ENCODE results near the gene CCDC3.

Gene CCDC3

GRCh38 chr10:13000431-13000830 lies 1.1 kb downstream of the CCDC3 start:
- no peak for DNase-seq (ENCODE audit: low spot score)

DNA sequence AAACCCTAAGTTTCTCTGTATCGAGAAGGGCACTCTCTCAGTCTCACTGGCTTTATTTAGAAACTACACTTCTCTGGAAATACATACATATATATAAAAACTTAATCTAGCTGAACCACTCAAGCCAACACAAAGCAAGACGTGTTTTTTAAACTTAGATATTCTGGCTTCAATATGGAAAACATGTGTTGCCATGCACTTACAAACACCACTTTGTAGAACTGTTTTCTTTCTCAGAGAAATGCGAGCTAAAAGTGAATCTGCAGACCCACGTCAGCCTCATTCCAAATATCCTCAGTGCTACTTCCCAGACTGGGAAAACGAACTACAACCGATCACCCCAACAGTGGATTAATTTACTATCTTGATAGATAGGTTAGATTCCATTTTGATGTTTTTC lies 1.7 kb downstream of the CCDC3 start:
- no peak for DNase-seq (ENCODE audit: low spot score)

DNA sequence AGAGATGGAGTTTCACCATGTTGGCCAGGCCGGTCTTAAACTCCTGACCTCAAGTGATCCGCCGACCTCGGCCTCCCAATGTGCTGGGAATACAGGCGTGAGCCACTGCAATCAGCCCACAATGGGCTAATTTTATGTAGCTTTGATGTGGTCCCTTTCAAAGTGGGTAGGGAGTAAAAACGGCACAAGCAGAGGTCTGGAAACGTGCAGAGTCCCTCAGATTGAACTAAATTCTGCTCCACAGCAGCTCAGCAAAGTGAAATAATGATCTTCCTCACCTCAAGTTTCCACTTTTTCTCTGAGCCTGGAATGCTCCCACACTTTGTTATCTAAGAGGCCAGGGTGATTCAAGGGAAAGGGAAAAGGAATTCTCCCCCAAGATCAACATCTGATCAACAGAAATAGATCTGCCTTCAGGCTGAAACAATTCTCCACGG lies 6.1 kb downstream of the CCDC3 start:
- DNase-seq (ENCODE audit: low spot score), result no peak

DNA sequence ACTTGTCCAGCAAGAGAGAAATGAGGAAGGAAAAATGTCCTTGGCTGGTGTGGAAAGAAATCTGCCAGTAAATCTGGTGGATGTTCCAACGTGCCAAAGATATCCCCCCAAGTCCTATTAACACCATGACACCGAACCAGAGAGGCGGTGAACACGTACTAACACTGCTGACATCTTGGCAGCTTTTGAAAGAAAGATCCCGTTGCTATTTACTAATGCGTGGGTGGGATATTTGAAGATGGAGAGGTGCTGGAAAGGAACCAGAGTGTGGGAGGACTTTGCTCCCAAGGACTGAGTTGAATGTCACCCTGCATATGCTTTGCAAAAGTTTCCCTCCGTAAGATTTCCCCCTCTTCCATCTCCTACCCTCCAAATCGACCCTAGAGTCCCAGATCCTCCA lies 7.9 kb downstream of the CCDC3 start:
- DNase-seq (ENCODE audit: low spot score), result no peak

DNA sequence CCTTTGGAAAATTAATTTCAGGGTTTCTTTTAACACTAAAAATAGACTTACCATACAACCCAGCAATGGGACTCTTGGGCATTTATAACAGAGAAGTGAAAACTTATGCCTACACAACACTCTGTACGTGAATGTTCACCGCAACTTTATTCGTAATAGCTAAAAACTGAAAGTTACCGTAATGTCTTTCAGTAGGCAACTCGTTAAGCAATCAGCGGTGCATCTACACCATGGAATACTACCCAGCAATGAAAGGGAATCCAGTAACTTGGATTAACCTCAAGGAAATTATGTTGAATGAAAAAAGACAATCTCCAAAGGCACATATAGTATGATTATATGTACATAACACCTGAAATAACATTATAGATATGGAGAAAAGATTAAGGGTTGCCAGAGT lies 16.2 kb downstream of the CCDC3 start:
- no peak for DNase-seq (ENCODE audit: low spot score)

DNA sequence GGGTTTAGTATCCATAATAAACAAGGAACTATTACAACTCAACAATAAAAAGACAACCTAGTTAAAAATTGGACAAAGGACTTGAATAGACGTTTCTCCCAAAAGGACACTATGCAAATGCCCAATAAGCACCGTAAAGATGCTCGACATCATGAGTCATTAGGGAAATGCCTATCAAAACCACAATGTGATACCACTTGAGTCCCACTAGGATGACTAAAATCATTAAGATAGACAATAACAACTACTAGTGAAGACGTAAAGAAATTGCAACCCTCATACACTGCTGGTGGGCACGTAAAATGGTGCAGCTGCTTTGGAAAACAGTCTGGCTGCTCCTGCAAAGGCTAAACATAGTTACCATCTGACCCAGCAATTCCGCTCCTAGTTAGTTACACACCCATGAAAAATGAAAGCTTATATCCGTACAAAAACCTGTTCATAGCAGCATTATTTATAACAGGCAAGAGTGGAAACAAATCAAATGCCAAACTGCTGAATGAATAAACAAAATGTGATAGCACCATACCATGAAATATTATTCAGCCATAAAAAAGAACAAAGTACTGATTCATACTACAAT lies 17.3 kb downstream of the CCDC3 start:
- peak; percentile 6 for DNase-seq (ENCODE audit: low spot score)

DNA sequence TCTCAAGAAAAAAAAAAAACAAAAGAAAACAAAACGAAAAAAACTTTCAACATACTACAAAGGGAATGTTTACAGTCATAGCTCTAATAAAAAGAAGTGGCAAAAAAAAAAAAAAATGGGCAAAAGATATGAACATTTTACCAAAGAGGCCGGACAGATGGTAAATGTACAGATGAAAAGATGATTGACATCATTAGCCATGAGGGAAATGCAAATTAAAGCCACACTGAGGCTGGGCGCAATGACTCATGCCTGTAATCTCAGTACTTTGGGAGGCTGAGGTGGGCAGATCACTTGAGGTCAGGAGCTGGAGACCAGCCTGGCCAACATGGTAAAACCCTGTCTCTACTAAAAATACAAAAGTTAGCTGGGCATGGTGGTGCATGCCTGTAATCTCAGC lies 17.9 kb downstream of the CCDC3 start:
- peak; percentile 3 for DNase-seq (ENCODE audit: low spot score)

GRCh38 chr10:12981570-12981969 lies 19.9 kb downstream of the CCDC3 start:
- peak; percentile 45 for DNase-seq (ENCODE audit: low spot score)

DNA sequence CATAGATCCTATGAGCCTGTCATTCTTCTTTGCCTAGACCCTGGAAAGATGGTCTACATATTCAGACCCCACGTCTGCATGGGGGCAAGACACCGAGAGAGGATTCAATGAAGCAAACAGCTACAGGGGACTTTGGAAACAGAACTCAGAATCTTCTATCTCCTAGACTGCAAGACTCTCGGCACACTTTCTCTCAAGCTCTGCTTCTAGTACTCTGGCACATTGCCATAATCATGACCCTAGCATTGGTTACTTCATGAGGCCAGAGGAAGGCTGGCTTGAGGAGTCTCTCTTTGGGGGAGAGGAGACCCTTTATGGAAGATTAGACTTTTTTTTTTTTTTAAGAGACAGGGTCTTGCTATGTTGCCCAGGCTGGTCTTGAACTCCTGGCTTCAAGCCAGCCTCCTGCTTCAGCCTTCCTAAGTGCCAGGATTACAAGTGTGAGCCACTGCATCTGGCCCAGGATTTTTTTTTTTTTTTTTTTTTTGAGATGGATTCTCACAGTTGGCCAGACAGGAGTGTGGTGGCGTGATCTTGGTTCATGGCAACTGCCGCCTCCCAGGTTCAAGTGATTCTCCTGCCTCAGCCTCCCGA lies 20.7 kb downstream of the CCDC3 start:
- DNase-seq (ENCODE audit: low spot score), result peak; percentile 41

GRCh38 chr10:12980102-12980661 lies 21.3 kb downstream of the CCDC3 start:
- DNase-seq (ENCODE audit: low spot score), result peak; percentile 44

DNA sequence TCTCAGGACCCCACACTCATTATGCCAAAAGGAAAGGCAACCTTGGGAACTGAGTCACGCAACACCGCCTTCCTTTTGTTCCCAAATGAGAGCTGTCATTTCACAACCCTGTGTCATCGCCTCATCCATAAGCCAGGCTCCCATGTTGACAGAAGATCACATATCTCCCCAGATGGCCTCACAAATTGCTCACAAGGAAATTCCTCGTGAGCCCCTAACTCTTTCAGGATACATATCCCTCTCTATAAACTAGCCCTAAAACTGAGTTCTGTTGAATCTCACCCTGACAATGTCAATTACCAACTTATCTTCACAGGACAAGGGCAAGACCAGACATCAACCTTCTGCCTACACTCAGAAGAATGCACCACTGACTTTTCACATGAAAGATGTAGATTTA lies 22.6 kb downstream of the CCDC3 start:
- no peak for DNase-seq (ENCODE audit: low spot score)

GRCh38 chr10:12975906-12976305 lies 25.6 kb downstream of the CCDC3 start:
- peak; percentile 61 for DNase-seq (ENCODE audit: low spot score)

DNA sequence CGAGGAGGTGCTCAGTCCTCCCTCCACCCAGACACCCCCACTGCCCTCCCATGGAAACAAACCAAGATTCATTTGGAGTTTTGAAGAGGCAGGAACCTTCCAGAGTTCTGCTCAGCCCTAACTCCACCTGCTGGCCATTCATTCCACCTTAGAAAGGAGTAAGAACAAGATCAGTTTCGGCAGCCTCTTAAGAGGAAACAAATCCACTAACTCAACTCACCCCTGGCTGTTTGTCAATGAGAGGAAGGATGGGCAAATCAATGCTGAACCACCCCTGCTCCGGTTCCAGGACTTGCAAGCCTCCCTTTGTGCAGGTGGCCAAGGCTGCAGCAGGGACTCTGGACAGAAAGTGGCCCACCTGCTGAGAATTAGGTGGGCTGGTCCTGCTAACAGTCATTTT lies 26.2 kb downstream of the CCDC3 start:
- DNase-seq (ENCODE audit: low spot score), result peak; percentile 52

DNA sequence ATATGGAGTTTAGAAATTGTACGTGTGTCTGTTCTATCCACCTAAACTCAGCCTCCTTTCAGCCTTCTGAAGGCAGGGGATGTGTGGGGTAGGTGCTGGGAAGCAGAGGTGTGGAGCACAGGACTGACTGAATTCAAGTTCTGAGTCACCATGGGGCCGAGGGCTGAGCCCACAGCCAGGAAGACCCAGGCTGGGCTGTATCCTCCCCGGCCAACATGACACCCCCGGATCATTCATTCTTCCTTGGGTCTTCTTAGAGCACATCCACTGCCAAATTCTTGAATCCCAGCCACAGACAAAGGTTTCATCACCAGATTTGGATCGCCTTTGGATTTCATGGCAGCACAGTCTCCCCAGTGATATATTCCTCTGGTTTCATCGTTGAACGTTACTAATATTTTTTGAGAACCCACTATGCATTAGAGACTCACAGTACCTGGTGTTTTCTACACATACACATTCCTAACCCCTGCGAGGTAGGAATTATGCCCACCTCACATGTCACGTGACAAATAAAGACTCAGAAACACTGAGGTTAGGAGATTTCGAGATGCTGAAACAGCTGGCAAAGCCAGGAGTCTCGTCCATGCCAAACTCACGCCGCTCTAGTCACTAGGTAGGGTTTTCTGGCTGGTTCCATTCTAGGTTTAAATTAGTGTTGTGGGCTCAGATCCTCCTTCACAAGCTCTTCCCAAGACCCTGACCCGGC lies 26.9 kb downstream of the CCDC3 start:
- DNase-seq (ENCODE audit: low spot score), result peak; percentile 51

- DNase-seq (ENCODE audit: low spot score), result peak; percentile 63
Measured at GRCh38 chr10:12974078-12974477, 27.4 kb downstream of the CCDC3 start.

GRCh38 chr10:12973149-12973718 lies 28.3 kb downstream of the CCDC3 start:
- DNase-seq (ENCODE audit: low spot score), result peak; percentile 31

GRCh38 chr10:12972146-12972545 lies 29.4 kb downstream of the CCDC3 start:
- DNase-seq (ENCODE audit: low spot score), result peak; percentile 23

DNA sequence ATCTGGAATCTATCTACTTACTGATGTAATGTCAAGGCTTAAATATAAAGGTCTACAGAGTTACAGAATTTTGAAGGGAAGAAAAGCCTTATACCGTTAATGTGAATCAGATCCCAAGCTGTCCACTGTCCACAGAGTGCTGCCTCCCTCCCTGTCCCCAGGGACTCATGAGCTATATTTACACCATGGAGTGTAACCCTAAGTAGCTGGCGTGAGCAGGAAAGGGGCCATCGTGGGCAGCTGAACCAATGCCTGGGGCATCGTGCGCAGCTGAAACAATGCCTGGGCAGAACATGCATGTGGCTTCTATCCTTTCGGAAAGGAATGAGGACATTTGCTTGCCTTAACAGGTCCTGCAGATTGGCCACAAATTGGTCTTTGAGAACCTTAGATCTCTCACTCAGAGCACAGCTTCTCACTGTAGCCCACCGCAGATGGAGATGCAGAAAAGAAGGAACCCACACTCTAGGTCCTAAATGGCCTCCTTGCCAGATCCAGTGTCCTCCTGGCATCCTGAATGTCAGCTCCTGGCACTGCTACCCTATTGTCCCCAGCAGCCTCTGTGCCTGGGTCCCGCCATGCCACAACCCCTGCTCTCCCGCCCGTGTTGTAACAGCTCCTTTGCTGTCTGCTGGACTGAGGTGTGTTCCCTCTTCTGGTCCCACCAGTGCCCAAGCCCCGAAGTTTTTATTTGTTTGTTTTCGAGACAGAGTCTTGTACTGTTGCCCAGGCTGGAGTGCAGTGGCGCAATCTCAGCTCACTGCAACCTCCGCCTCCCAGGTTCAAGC lies 30.3 kb downstream of the CCDC3 start:
- peak; percentile 41 for DNase-seq (ENCODE audit: low spot score)

GRCh38 chr10:12969951-12970350 lies 31.6 kb downstream of the CCDC3 start:
- no peak for DNase-seq (ENCODE audit: low spot score)

GRCh38 chr10:12966067-12966466 lies 35.4 kb downstream of the CCDC3 start:
- no peak for DNase-seq (ENCODE audit: low spot score)

- peak; percentile 12 for DNase-seq (ENCODE audit: low spot score)
Measured at GRCh38 chr10:12965571-12965970, 35.9 kb downstream of the CCDC3 start.

- DNase-seq (ENCODE audit: low spot score), result no peak
Measured at GRCh38 chr10:12962556-12962955, 39.0 kb downstream of the CCDC3 start.

Measured in left forelimb (tissue), 1 donor.